HL-60 (cell line): ENCODE results near the gene TMEM132D.

Experiments
- DNase-seq, 2 experiments: peaks; one replicate each; pipeline ENCODE4 v3.0.0-alpha.2; 2010 to 2020; ENCODE audit warnings: low read depth in 1 of 2, low spot score in 1 of 2
- H3K27ac ChIP-seq: fragments of 250-450 bp; sonication (Bioruptor Pico); replicated peaks from 2 replicates; pipeline ENCODE4 v1.5.1; 2020; ENCODE audit warnings: mild to moderate bottlenecking, moderate library complexity
- H3K27me3 ChIP-seq: fragments of 250-450 bp; sonication (Bioruptor Pico); 2 replicates; pipeline ENCODE4 v1.5.1; 2021; ENCODE audit warnings: mild to moderate bottlenecking, moderate library complexity; ENCODE audit not compliant: insufficient read depth, poor library complexity, severe bottlenecking
- H3K4me3 ChIP-seq: replicated peaks from 2 replicates; pipeline ENCODE4 v1.5.1; 2011; ENCODE audit warnings: mild to moderate bottlenecking, control low read depth, low read length; ENCODE audit not compliant: insufficient read depth
- GABPA ChIP-seq: IDR thresholded peaks from 2 replicates; pipeline ENCODE4 v1.6.1; 2012; ENCODE audit warnings: low read depth
- POLR2AphosphoS5 ChIP-seq: IDR thresholded peaks from 2 replicates; pipeline ENCODE4 v1.6.1; 2012; ENCODE audit warnings: low read depth
- REST ChIP-seq: IDR thresholded peaks from 2 replicates; pipeline ENCODE4 v1.6.1; 2012; ENCODE audit warnings: low read depth; ENCODE audit not compliant: insufficient replicate concordance
- SPI1 ChIP-seq: IDR thresholded peaks from 2 replicates; pipeline ENCODE4 v1.6.1; 2012; ENCODE audit warnings: low read depth, mild to moderate bottlenecking, borderline replicate concordance
- TF ChIP-seq, protein P1 (sequence below): IDR thresholded peaks from one replicate; pipeline ENCODE4 v1.5.1; 2011; ENCODE audit warnings: low read length, control low read depth, inconsistent platforms; ENCODE audit not compliant: insufficient read depth

Gene TMEM132D

DNA sequence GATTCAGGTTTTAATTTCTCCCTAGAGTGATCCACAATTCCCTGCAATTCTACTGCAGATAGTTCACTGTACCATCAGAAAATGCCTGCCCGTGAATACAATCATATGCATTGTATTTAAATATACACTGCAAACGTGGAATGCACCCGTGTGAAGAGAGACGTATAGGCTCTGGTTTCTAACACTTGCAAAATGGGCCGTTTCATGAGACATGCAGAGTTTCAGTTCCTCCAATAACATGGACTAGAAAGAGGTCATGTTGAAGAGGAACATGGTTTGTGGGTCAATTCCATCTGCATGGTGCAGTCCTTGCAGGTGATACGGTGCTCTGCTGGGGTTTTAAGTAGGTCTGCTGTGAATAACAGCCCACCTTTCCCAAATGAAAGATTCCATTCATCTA lies 373.3 kb downstream of the TMEM132D start:
- no peak for TF ChIP-seq GABPA
- no peak for TF ChIP-seq POLR2AphosphoS5
- no peak for TF ChIP-seq SPI1
- TF ChIP-seq, protein P1, sequence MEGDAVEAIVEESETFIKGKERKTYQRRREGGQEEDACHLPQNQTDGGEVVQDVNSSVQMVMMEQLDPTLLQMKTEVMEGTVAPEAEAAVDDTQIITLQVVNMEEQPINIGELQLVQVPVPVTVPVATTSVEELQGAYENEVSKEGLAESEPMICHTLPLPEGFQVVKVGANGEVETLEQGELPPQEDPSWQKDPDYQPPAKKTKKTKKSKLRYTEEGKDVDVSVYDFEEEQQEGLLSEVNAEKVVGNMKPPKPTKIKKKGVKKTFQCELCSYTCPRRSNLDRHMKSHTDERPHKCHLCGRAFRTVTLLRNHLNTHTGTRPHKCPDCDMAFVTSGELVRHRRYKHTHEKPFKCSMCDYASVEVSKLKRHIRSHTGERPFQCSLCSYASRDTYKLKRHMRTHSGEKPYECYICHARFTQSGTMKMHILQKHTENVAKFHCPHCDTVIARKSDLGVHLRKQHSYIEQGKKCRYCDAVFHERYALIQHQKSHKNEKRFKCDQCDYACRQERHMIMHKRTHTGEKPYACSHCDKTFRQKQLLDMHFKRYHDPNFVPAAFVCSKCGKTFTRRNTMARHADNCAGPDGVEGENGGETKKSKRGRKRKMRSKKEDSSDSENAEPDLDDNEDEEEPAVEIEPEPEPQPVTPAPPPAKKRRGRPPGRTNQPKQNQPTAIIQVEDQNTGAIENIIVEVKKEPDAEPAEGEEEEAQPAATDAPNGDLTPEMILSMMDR: no peak
- TF ChIP-seq REST: no peak
- Histone ChIP-seq H3K27ac (no peak overlapping the region), H3K27me3 (no peaks in the 10 kb centered on the region), H3K4me3 (no peak overlapping the region)
- no peak for DNase-seq

DNA sequence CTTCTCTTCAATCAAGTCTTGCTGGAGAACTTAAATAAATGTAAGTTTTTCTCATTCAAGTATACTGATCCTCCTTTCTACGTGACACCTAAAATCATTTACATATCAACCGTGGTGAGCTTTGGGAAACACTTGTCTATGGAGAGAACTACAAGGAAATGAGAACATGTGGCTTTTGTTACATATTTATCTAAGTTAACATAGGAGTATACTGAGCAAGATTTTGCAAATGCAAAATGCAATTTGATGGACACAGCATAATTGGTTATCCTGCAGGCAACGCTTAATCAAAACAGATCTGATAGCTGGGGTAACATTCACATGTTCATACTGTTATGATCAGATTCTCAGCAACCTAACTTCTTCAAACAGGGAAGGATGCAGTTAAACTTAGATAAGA lies 376.3 kb downstream of the TMEM132D start:
- no peak overlapping the region for H3K27ac ChIP-seq
- DNase-seq: no peak
- no peaks in the 10 kb centered on the region for H3K27me3 ChIP-seq
- H3K4me3 ChIP-seq: no peak overlapping the region
- TF ChIP-seq REST (no peak), SPI1 (no peak), POLR2AphosphoS5 (no peak), GABPA (no peak)
- TF ChIP-seq, protein P1: no peak

GRCh38 chr12:129523621-129524020 lies 380.2 kb downstream of the TMEM132D start:
- TF ChIP-seq REST: no peak
- no peak for TF ChIP-seq GABPA
- no peak for TF ChIP-seq POLR2AphosphoS5
- TF ChIP-seq, protein P1: no peak
- no peak for TF ChIP-seq SPI1
- H3K27ac ChIP-seq: no peak overlapping the region
- H3K4me3 ChIP-seq: no peak overlapping the region
- H3K27me3 ChIP-seq: no peaks in the 10 kb centered on the region
- DNase-seq: no peak
